PC-9 (cell line): ENCODE results near the gene RAB4B. TPM values are rescaled to one million over a fixed set of nuclear protein-coding genes. Genes with fewer than 3 reads are reported as not detected.

ENCODE experiments used
- BruUV-seq: library from RNA; stranded (reverse); fragments of 400-500 nt; replicated peaks from 2 replicates; lab custom pipeline; 2021; lab: Mats Ljungman, UMichigan
- CTCF ChIA-PET: fragments of 300-600 bp; sonication (Branson Sonifier 250); formaldehyde crosslinking; loops from one replicate; lab custom pipeline; 2022; ENCODE audit warnings: antibody characterized with exemption; lab: Charles Lee
- POLR2A ChIA-PET: fragments of 300-600 bp; sonication (Branson Sonifier 250); formaldehyde crosslinking; loops from one replicate; lab custom pipeline; 2022; ENCODE audit warnings: antibody characterized with exemption; ENCODE audit not compliant: unreplicated experiment; lab: Charles Lee
- DNase-seq, 2 experiments: peaks; one replicate each; pipeline versions ENCODE4 v3.0.0 to v3.0.0-alpha.2; 2015 to 2022; ENCODE audit warnings: mixed read lengths in 1 of 2
- H2AFZ ChIP-seq: fragments of 200-600 bp; sonication (generic); 2 replicates; pipeline ENCODE4 v1.8.1; 2017; ENCODE audit warnings: antibody characterized with exemption
- H3F3A ChIP-seq: fragments of 200-600 bp; sonication (generic); 2 replicates; pipeline ENCODE4 v1.8.1; 2017; ENCODE audit warnings: antibody characterized with exemption, mild to moderate bottlenecking, low read depth; ENCODE audit not compliant: insufficient read depth
- H3K27ac ChIP-seq: fragments of 200-600 bp; sonication (generic); 2 replicates; pipeline ENCODE4 v1.6.1; 2016; ENCODE audit warnings: mixed run types
- H3K27me3 ChIP-seq: fragments of 200-600 bp; sonication (generic); 2 replicates; pipeline ENCODE4 v1.6.1; 2016; ENCODE audit warnings: low read depth, mixed run types; ENCODE audit not compliant: insufficient read depth
- H3K36me3 ChIP-seq: fragments of 200-600 bp; sonication (generic); 2 replicates; pipeline ENCODE4 v1.6.1; 2016; ENCODE audit warnings: low read depth, mixed run types
- H3K4me1 ChIP-seq: fragments of 200-600 bp; sonication (generic); replicated peaks from 2 replicates; pipeline ENCODE4 v1.6.1; 2016; ENCODE audit warnings: mixed run types; ENCODE audit not compliant: insufficient read depth
- H3K4me2 ChIP-seq: fragments of 200-600 bp; sonication (generic); 2 replicates; pipeline ENCODE4 v1.6.1; 2017; ENCODE audit warnings: mixed run types
- H3K4me3 ChIP-seq: fragments of 200-600 bp; sonication (generic); 2 replicates; pipeline ENCODE4 v1.6.1; 2016; ENCODE audit warnings: mixed run types
- H3K79me2 ChIP-seq: fragments of 200-600 bp; sonication (generic); 2 replicates; pipeline ENCODE4 v1.6.1; 2017; ENCODE audit warnings: low read depth, mixed run types
- H3K9me2 ChIP-seq: fragments of 200-600 bp; sonication (generic); 2 replicates; pipeline ENCODE4 v1.8.1; 2017; ENCODE audit warnings: mild to moderate bottlenecking; ENCODE audit not compliant: insufficient read depth
- H3K9me3 ChIP-seq: fragments of 200-600 bp; sonication (generic); 2 replicates; pipeline ENCODE4 v1.8.1; 2016; ENCODE audit warnings: low read depth; ENCODE audit not compliant: insufficient read depth
- H4K20me1 ChIP-seq: fragments of 200-600 bp; sonication (generic); 2 replicates; pipeline ENCODE4 v1.8.1; 2017; ENCODE audit not compliant: insufficient read depth
- EZH2 ChIP-seq: fragments of 200-600 bp; sonication (generic); IDR thresholded peaks from 2 replicates; pipeline ENCODE4 v1.8.0; 2017; ENCODE audit warnings: antibody characterized with exemption, low read depth
- intact Hi-C: fragments of 100-400 bp; cut with micrococcal nuclease; formaldehyde crosslinking; loops from one replicate; pipeline ENCODE4 v1.10.0; 2022; ENCODE audit not compliant: unreplicated experiment
- total RNA-seq: library from RNA; stranded (reverse); gene quantifications from 2 replicates; pipeline ENCODE4 v1.2.3, GENCODE V29; 2021
- TF ChIP-seq, protein P1 (sequence below): fragments of 200-600 bp; sonication (generic); conservative IDR thresholded peaks from 2 replicates; pipeline ENCODE4 v1.6.1; 2017; ENCODE audit warnings: mixed run types, antibody characterized with exemption, mild to moderate bottlenecking, moderate library complexity

The RAB4B gene
- total RNA-seq, 1 experiment from 2014 or later: 22.2 TPM

DNA sequence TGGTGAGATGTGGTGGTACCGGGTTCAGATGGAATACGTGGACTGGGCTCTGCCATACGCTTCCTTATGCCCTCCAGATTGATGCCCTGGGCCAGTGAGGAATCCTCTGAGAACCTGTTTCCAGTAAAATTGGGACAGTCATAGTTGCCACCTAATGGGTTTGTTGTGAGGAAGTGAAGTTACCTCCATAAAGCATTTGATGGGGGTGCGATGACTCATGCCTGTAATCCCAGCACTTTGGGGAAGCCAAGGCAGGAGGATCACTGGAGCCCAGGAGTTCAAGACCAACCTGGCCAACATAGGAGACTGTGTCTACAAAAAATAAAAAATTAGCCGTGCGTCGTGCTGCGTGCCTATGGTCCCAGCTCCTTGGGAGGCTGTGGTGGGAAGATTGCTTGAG, 22.3 kb upstream of the RAB4B start:
- Histone ChIP-seq H3K9me2 (no peaks in the 10 kb centered on the region), H3K27ac (no peak overlapping the region), H3K9me3 (no peaks in the 10 kb centered on the region), H3K27me3 (no peaks in the 10 kb centered on the region), H3K4me2 (no peak overlapping the region), H3K36me3 (peaks cover 50% of the 10 kb centered on the region), H2AFZ (no peak overlapping the region), H4K20me1 (peaks cover 76% of the 10 kb centered on the region), H3K79me2 (peaks cover 75% of the 10 kb centered on the region), H3K4me3 (no peak overlapping the region), H3F3A (peaks cover 28% of the 10 kb centered on the region; the same call in 1 of the 2 replicates), H3K4me1 (peaks cover 23% of the 10 kb centered on the region)
- intact Hi-C loops: no loop called here
- ChIA-PET CTCF (no interaction called here), POLR2A (interaction anchor here (0.6 to 0.7 kb wide), 3 partner anchors 20 to 38 kb away, joined by 4 to 9 read pairs (median 6); partner anchors contain the start of genes MIA and RAB4B)
- no peak for TF ChIP-seq EZH2
- TF ChIP-seq, protein P1, sequence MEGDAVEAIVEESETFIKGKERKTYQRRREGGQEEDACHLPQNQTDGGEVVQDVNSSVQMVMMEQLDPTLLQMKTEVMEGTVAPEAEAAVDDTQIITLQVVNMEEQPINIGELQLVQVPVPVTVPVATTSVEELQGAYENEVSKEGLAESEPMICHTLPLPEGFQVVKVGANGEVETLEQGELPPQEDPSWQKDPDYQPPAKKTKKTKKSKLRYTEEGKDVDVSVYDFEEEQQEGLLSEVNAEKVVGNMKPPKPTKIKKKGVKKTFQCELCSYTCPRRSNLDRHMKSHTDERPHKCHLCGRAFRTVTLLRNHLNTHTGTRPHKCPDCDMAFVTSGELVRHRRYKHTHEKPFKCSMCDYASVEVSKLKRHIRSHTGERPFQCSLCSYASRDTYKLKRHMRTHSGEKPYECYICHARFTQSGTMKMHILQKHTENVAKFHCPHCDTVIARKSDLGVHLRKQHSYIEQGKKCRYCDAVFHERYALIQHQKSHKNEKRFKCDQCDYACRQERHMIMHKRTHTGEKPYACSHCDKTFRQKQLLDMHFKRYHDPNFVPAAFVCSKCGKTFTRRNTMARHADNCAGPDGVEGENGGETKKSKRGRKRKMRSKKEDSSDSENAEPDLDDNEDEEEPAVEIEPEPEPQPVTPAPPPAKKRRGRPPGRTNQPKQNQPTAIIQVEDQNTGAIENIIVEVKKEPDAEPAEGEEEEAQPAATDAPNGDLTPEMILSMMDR: no peak
- DNase-seq: no peak
- BruUV-seq: no TSS peak

DNA sequence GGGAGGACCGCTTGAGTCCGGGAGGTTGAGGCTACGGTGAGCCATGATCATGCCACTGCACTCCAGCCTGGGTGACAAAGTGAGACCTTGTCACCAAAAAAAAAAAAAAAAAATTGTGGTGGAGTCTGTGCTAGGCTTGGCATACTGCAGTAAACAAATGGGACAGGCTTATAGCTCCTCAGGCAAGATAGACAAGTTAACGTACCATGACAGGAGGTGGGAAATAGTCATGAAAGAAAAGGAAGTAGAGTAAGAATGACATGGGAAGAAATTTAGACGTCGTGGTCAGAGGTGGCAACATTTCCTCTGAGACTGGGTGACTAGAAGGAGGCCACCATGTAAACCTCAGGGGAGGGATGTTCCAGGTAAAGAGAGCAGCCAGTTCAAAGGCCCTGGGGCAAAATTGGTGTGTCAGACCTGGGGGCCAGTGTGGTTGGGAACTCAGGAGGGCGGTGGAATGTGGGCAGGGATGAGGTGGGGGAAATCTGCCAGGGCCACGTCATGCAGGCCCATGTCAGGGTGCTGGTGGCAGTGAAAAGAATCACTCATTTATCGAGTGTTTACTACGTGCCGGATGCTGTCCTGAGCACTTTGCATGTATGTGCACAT, 21.4 kb upstream of the RAB4B start:
- peaks cover 56% of the 10 kb centered on the region for H3K36me3 ChIP-seq
- TF ChIP-seq EZH2: no peak
- TF ChIP-seq, protein P1: no peak
- intact Hi-C loops: no loop called here

DNA sequence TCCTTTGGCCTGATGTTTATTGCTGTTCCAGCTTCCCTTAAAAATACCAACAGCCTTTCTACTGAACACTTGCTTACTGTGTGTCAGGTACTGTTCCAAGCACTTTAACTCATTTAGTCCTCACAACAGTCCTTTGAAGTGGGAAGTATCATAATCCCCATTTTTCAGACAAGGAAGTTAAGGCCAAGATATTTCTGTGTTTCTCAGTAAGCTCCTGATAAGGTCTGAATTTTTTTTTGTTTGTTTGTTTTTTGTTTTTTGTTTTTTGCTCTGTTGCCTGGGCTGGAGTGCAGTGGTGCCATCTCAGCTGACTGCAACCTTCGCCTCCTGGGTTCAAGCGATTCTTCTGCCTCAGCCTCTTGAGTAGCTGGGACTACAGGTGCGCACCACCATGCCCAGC, 19.6 kb upstream of the RAB4B start:
- BruUV-seq: no TSS peak
- Histone ChIP-seq H3K27ac (no peak overlapping the region), H3K36me3 (peaks cover 66% of the 10 kb centered on the region), H3K79me2 (peaks cover 52% of the 10 kb centered on the region), H3F3A (peaks cover 29% of the 10 kb centered on the region; the same call in 1 of the 2 replicates), H4K20me1 (peaks cover 91% of the 10 kb centered on the region), H3K9me3 (no peaks in the 10 kb centered on the region), H3K9me2 (no peaks in the 10 kb centered on the region), H3K27me3 (no peaks in the 10 kb centered on the region), H3K4me2 (no peak overlapping the region), H3K4me3 (no peak overlapping the region), H3K4me1 (peaks cover 12% of the 10 kb centered on the region), H2AFZ (no peak overlapping the region)
- TF ChIP-seq, protein P1: no peak
- no peak for TF ChIP-seq EZH2
- no peak for DNase-seq
- POLR2A ChIA-PET: no interaction called here
- intact Hi-C loops: no loop called here
- CTCF ChIA-PET: no interaction called here

More for the DNA sequence above, 21.4 kb upstream of the RAB4B start:
- H4K20me1 ChIP-seq: peaks cover 82% of the 10 kb centered on the region
- DNase-seq: no peak
- H3K9me2 ChIP-seq: no peaks in the 10 kb centered on the region
- no peak overlapping the region for H3K4me3 ChIP-seq
- no peaks in the 10 kb centered on the region for H3K27me3 ChIP-seq
- H3K27ac ChIP-seq: no peak overlapping the region
- POLR2A ChIA-PET: interaction anchor here (0.6 kb wide), 1 partner anchor 37 kb away, joined by 9 read pairs; no protein-coding TSS in a partner anchor
- no TSS peak for BruUV-seq
- CTCF ChIA-PET: no interaction called here
- no peak overlapping the region for H2AFZ ChIP-seq
- no peak overlapping the region for H3K4me2 ChIP-seq
- H3F3A ChIP-seq: peaks cover 24% of the 10 kb centered on the region; the same call in 1 of the 2 replicates
- H3K9me3 ChIP-seq: no peaks in the 10 kb centered on the region
- H3K4me1 ChIP-seq: peaks cover 23% of the 10 kb centered on the region
- peaks cover 70% of the 10 kb centered on the region for H3K79me2 ChIP-seq
